Smooth muscle cell (in vitro differentiated cells): Measurements from ENCODE around the gene SEMA6D. TPM values are rescaled to one million over a fixed set of nuclear protein-coding genes. Genes with fewer than 3 reads are reported as not detected.

Source experiments
- DNase-seq: peaks from one replicate; lab custom pipeline; 2025; ENCODE audit not compliant: unreplicated experiment; lab: John Stamatoyannopoulos, UW
- H2AFZ ChIP-seq: fragments of 200-600 bp; sonication (generic); 2 replicates; pipeline ENCODE4 v1.6.0; 2016; ENCODE audit warnings: antibody characterized with exemption, low read depth, mild to moderate bottlenecking
- H3F3A ChIP-seq: fragments of 200-600 bp; sonication (generic); 2 replicates; pipeline ENCODE4 v1.6.0; 2017; ENCODE audit warnings: antibody characterized with exemption, low read depth
- H3K27ac ChIP-seq: fragments of 200-600 bp; sonication (generic); 2 replicates; pipeline ENCODE4 v1.5.1; 2016; ENCODE audit warnings: low read depth, mild to moderate bottlenecking
- H3K27me3 ChIP-seq: fragments of 200-600 bp; sonication (generic); 2 replicates; pipeline ENCODE4 v1.6.1; 2016; ENCODE audit warnings: low read depth, mild to moderate bottlenecking
- H3K36me3 ChIP-seq: fragments of 200-600 bp; sonication (generic); 2 replicates; pipeline ENCODE4 v1.5.1; 2016; ENCODE audit warnings: low read depth
- H3K4me1 ChIP-seq: fragments of 200-600 bp; sonication (generic); 2 replicates; pipeline ENCODE4 v1.5.1; 2016; ENCODE audit warnings: low read depth
- H3K4me2 ChIP-seq: fragments of 200-600 bp; sonication (generic); 2 replicates; pipeline ENCODE4 v1.6.0; 2016; ENCODE audit warnings: mild to moderate bottlenecking
- H3K4me3 ChIP-seq: fragments of 200-600 bp; sonication (generic); 2 replicates; pipeline ENCODE4 v1.5.1; 2016; ENCODE audit warnings: mild to moderate bottlenecking
- H3K79me2 ChIP-seq: fragments of 200-600 bp; sonication (generic); 2 replicates; pipeline ENCODE4 v1.6.0; 2016; ENCODE audit warnings: low read depth, mild to moderate bottlenecking
- H3K9ac ChIP-seq: fragments of 200-600 bp; sonication (generic); 2 replicates; pipeline ENCODE4 v1.6.0; 2016; ENCODE audit warnings: low read depth
- H3K9me3 ChIP-seq: fragments of 200-600 bp; sonication (generic); replicated peaks from 2 replicates; pipeline ENCODE4 v1.5.1; 2016; ENCODE audit warnings: low read depth
- H4K20me1 ChIP-seq: fragments of 200-600 bp; sonication (generic); 2 replicates; pipeline ENCODE4 v1.6.0; 2016; ENCODE audit warnings: low read depth
- CTCF ChIP-seq: fragments of 200-600 bp; sonication (generic); IDR thresholded peaks from 2 replicates; pipeline ENCODE4 v1.5.1; 2017; ENCODE audit warnings: borderline replicate concordance, mild to moderate bottlenecking, antibody characterized with exemption; ENCODE audit not compliant: insufficient read depth, poor library complexity, severe bottlenecking
- WGBS: methylation state at CpG from one replicate; pipeline ENCODE4 v1.1.7; 2016; ENCODE audit warnings: low lambda C conversion rate; 5-methylcytosine and 5-hydroxymethylcytosine counted together
- polyA plus RNA-seq: library from polyadenylated mRNA; unstranded; fragments of >200 nt; fragmentation: Nextera tagmentation; extraction: Ambion mirVana; gene quantifications from 2 replicates; pipeline ENCODE4 v1.2.1, GENCODE V29; 2016
- total RNA-seq: library from RNA; depleted of rRNA; stranded (reverse); fragments of >200 nt; gene quantifications from 2 replicates; pipeline ENCODE4 v1.2.3, GENCODE V29; 2014

Gene SEMA6D
- total and polyA plus RNA-seq, 2 experiments from 2014 or later, result 31.4 to 44.9 TPM

GRCh38 chr15:47820057-47820746 lies 102.9 kb downstream of the SEMA6D start:
- no peak for DNase-seq
- Histone ChIP-seq H3K9me3 (no peaks in the 10 kb centered on the region), H3K79me2 (no peaks in the 10 kb centered on the region), H3F3A (peaks cover 16% of the 10 kb centered on the region), H3K4me2 (peak overlapping the region; percentile 46), H3K27ac (peak overlapping the region; percentile 32), H3K9ac (no peak overlapping the region), H3K4me1 (peaks cover 25% of the 10 kb centered on the region), H3K36me3 (no peaks in the 10 kb centered on the region), H3K27me3 (no peaks in the 10 kb centered on the region), H2AFZ (no peak overlapping the region), H4K20me1 (no peaks in the 10 kb centered on the region), H3K4me3 (no peak overlapping the region)
- WGBS, result 69% methylated on average over 9 of the region's 9 CpGs
- TF ChIP-seq CTCF, result no peak

GRCh38 chr15:47820747-47821319 lies 103.5 kb downstream of the SEMA6D start:
- H4K20me1 ChIP-seq, result no peaks in the 10 kb centered on the region
- peaks cover 16% of the 10 kb centered on the region for H3F3A ChIP-seq
- no peak for TF ChIP-seq CTCF
- peak overlapping the region; percentile 32 for H3K27ac ChIP-seq
- H3K4me1 ChIP-seq, result peaks cover 25% of the 10 kb centered on the region
- H3K4me2 ChIP-seq, result peak overlapping the region; percentile 46
- H2AFZ ChIP-seq, result no peak overlapping the region
- H3K9me3 ChIP-seq, result no peaks in the 10 kb centered on the region
- H3K36me3 ChIP-seq, result no peaks in the 10 kb centered on the region
- WGBS, result 46% methylated on average over 8 of the region's 8 CpGs
- no peak overlapping the region for H3K9ac ChIP-seq
- no peak overlapping the region for H3K4me3 ChIP-seq
- DNase-seq, result no peak
- no peaks in the 10 kb centered on the region for H3K79me2 ChIP-seq
- no peaks in the 10 kb centered on the region for H3K27me3 ChIP-seq

- no peak overlapping the region for H3K9ac ChIP-seq
- H2AFZ ChIP-seq, result no peak overlapping the region
- no peaks in the 10 kb centered on the region for H3K79me2 ChIP-seq
- peak overlapping the region; percentile 55 for H3K4me2 ChIP-seq
- no peak overlapping the region for H3K4me3 ChIP-seq
- H3K27me3 ChIP-seq, result no peaks in the 10 kb centered on the region
- peak overlapping the region; percentile 43 for H3K27ac ChIP-seq
- peaks cover 25% of the 10 kb centered on the region for H3K4me1 ChIP-seq
- H3F3A ChIP-seq, result peaks cover 16% of the 10 kb centered on the region
- H4K20me1 ChIP-seq, result no peaks in the 10 kb centered on the region
- DNase-seq, result no peak
- 30% methylated on average over 4 of the region's 4 CpGs for WGBS
- H3K9me3 ChIP-seq, result no peaks in the 10 kb centered on the region
- no peaks in the 10 kb centered on the region for H3K36me3 ChIP-seq
- no peak for TF ChIP-seq CTCF
These were observed 104.7 kb downstream of the SEMA6D start for GRCh38 chr15:47822048-47822447.
